ENCODE data around the gene IPO13. TPM values are rescaled to one million over a fixed set of nuclear protein-coding genes. Genes with fewer than 3 reads are reported as not detected.
A peak's percentile ranks its signal among the peaks of the same experiment; 100 is the strongest.

Gene IPO13
- total RNA-seq, 1 experiment from 2014 or later: 24.2 TPM

GRCh38 chr1:43970502-43970901 is 23.8 kb downstream of the IPO13 start:
- no peak for TF ChIP-seq CTCF (IDR thresholded peaks at IDR 0.05; ENCODE audit: unreplicated experiment)
- no peak for DNase-seq
- peaks cover 23% of the 10 kb centered on the region for H3K4me1 Mint-ChIP-seq (ENCODE audit: low read depth, unreplicated experiment)
- H3K4me3 Mint-ChIP-seq (ENCODE audit: low read depth, unreplicated experiment): peak overlapping the region; percentile 98
- peaks cover 45% of the 10 kb centered on the region for H3K36me3 Mint-ChIP-seq (ENCODE audit: insufficient read depth, unreplicated experiment)
- CTCF ChIA-PET: interaction anchor here (0.7 to 1.0 kb wide), 3 partner anchors 21 to 1628 kb away, joined by 3 read pairs; no protein-coding TSS in a partner anchor
- peak overlapping the region; percentile 74 for H3K27ac Mint-ChIP-seq (ENCODE audit: unreplicated experiment)
- H3K27me3 Mint-ChIP-seq (ENCODE audit: unreplicated experiment): no peaks in the 10 kb centered on the region
- no TSS peak for BruUV-seq (replicated peaks)
- intact Hi-C loops (cut with micrococcal nuclease; ENCODE audit: unreplicated experiment): no loop called here
- H3K9me3 Mint-ChIP-seq (ENCODE audit: low read depth, unreplicated experiment): no peaks in the 10 kb centered on the region

- intact Hi-C loops (cut with micrococcal nuclease; ENCODE audit: unreplicated experiment): no loop called here
- Mint-ChIP-seq H3K4me3 (ENCODE audit: low read depth, unreplicated experiment) (peak overlapping the region; percentile 98), H3K27ac (ENCODE audit: unreplicated experiment) (no peak overlapping the region), H3K27me3 (ENCODE audit: unreplicated experiment) (no peaks in the 10 kb centered on the region), H3K36me3 (ENCODE audit: insufficient read depth, unreplicated experiment) (peaks cover 49% of the 10 kb centered on the region), H3K9me3 (ENCODE audit: low read depth, unreplicated experiment) (no peaks in the 10 kb centered on the region), H3K4me1 (ENCODE audit: low read depth, unreplicated experiment) (peaks cover 24% of the 10 kb centered on the region)
- no peak for TF ChIP-seq CTCF (IDR thresholded peaks at IDR 0.05; ENCODE audit: unreplicated experiment)
- CTCF ChIA-PET: no interaction called here
- no TSS peak for BruUV-seq (replicated peaks)
- DNase-seq: no peak
Measured at GRCh38 chr1:43970911-43971310, 24.2 kb downstream of the IPO13 start.

DNA sequence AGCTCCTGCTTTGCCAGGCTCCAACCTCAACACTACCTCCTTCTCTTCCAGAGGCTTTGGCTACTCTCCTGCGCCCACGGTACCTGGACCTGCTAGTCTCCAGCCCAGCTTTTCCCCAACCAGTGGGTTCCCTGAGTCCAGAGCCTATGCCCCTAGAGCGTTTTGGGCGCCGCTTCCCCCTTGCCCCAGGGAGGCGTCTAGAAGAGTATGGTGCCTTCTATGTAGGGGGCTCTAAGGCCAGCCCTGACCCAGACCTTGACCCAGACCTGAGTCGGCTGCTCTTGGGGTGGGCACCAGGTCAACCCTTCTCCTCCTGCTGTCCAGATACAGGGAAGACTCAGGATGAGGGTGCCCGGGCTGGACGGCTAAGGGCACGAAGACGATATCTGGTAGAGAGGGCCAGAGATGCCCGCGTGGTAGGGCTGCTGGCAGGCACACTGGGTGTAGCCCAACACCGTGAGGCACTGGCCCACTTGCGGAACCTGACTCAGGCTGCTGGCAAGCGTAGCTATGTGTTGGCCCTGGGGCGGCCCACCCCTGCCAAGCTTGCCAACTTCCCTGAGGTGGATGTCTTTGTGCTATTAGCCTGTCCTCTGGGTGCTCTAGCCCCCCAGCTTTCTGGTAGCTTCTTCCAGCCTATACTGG is 24.7 kb downstream of the IPO13 start:
- H3K4me1 Mint-ChIP-seq (ENCODE audit: low read depth, unreplicated experiment): peaks cover 30% of the 10 kb centered on the region
- DNase-seq: no peak
- intact Hi-C loops (cut with micrococcal nuclease; ENCODE audit: unreplicated experiment): no loop called here
- no peak overlapping the region for H3K27ac Mint-ChIP-seq (ENCODE audit: unreplicated experiment)
- CTCF ChIA-PET: no interaction called here
- TF ChIP-seq CTCF (IDR thresholded peaks at IDR 0.05; ENCODE audit: unreplicated experiment): no peak
- H3K9me3 Mint-ChIP-seq (ENCODE audit: low read depth, unreplicated experiment): no peaks in the 10 kb centered on the region
- BruUV-seq (replicated peaks): no TSS peak
- H3K36me3 Mint-ChIP-seq (ENCODE audit: insufficient read depth, unreplicated experiment): peaks cover 55% of the 10 kb centered on the region
- H3K4me3 Mint-ChIP-seq (ENCODE audit: low read depth, unreplicated experiment): peak overlapping the region; percentile 98
- H3K27me3 Mint-ChIP-seq (ENCODE audit: unreplicated experiment): no peaks in the 10 kb centered on the region

- Mint-ChIP-seq H3K4me3 (ENCODE audit: low read depth, unreplicated experiment) (peak overlapping the region; percentile 91), H3K9me3 (ENCODE audit: low read depth, unreplicated experiment) (no peaks in the 10 kb centered on the region), H3K27ac (ENCODE audit: unreplicated experiment) (peak overlapping the region; percentile 94), H3K4me1 (ENCODE audit: low read depth, unreplicated experiment) (peaks cover 53% of the 10 kb centered on the region), H3K36me3 (ENCODE audit: insufficient read depth, unreplicated experiment) (peaks cover 79% of the 10 kb centered on the region), H3K27me3 (ENCODE audit: unreplicated experiment) (no peaks in the 10 kb centered on the region)
- TF ChIP-seq CTCF (IDR thresholded peaks at IDR 0.05; ENCODE audit: unreplicated experiment): no peak
- no peak for DNase-seq
- CTCF ChIA-PET: interaction anchor here (0.6 kb wide), 1 partner anchor 256 kb away, joined by 6 read pairs; no protein-coding TSS in a partner anchor
- no TSS peak for BruUV-seq (replicated peaks)
- intact Hi-C loops (cut with micrococcal nuclease; ENCODE audit: unreplicated experiment): no loop called here
Measured at GRCh38 chr1:43973981-43974442, 27.3 kb downstream of the IPO13 start.
